GM12892 (cell line): ENCODE results near the gene ADARB2.

Source experiments
- POLR2A ChIP-seq: IDR thresholded peaks from 2 replicates; pipeline ENCODE4 v1.6.1; 2011; ENCODE audit warnings: low read depth, low read length, control low read depth
- POLR2AphosphoS5 ChIP-seq: IDR thresholded peaks from 2 replicates; pipeline ENCODE4 v1.6.1; 2011; ENCODE audit warnings: low read depth, low read length, control low read depth

- no peak for TF ChIP-seq POLR2A
- TF ChIP-seq POLR2AphosphoS5, result no peak
Measured at GRCh38 chr10:1663226-1663625, 74.1 kb downstream of the ADARB2 start.
